Calu3 (cell line): ENCODE measurements around the gene SRL. TPM values are rescaled to one million over a fixed set of nuclear protein-coding genes. Genes with fewer than 3 reads are reported as not detected.

ENCODE experiments used
- BruUV-seq: library from RNA; stranded (reverse); fragments of 400-500 nt; replicated peaks from 2 replicates; lab custom pipeline; 2021; lab: Mats Ljungman, UMichigan
- CTCF ChIA-PET: fragments of 300-600 bp; sonication (Branson Sonifier 250); formaldehyde crosslinking; loops from one replicate; lab custom pipeline; 2022; ENCODE audit warnings: antibody characterized with exemption; lab: Charles Lee
- DNase-seq: peaks from one replicate; pipeline ENCODE4 v3.0.0; 2022
- H3K27ac Mint-ChIP-seq: one replicate; pipeline ENCODE4 v1.8.0; 2022; ENCODE audit warnings: mixed read lengths; ENCODE audit not compliant: unreplicated experiment
- H3K27me3 Mint-ChIP-seq: one replicate; pipeline ENCODE4 v1.8.0; 2022; ENCODE audit warnings: mixed read lengths; ENCODE audit not compliant: unreplicated experiment
- H3K36me3 Mint-ChIP-seq: one replicate; pipeline ENCODE4 v1.8.0; 2022; ENCODE audit warnings: mild to moderate bottlenecking, moderate library complexity, mixed read lengths; ENCODE audit not compliant: insufficient read depth, unreplicated experiment
- H3K4me1 Mint-ChIP-seq: one replicate; pipeline ENCODE4 v1.8.0; 2022; ENCODE audit warnings: mild to moderate bottlenecking, low read depth, mixed read lengths; ENCODE audit not compliant: unreplicated experiment
- H3K4me3 Mint-ChIP-seq: one replicate; pipeline ENCODE4 v1.8.0; 2022; ENCODE audit warnings: mild to moderate bottlenecking, low read depth, moderate library complexity, mixed read lengths; ENCODE audit not compliant: unreplicated experiment
- H3K9me3 Mint-ChIP-seq: one replicate; pipeline ENCODE4 v1.8.0; 2022; ENCODE audit warnings: low read depth, mixed read lengths; ENCODE audit not compliant: unreplicated experiment
- intact Hi-C: fragments of 100-400 bp; cut with micrococcal nuclease; formaldehyde crosslinking; loops from one replicate; pipeline ENCODE4 v1.10.0; 2022; ENCODE audit not compliant: unreplicated experiment
- total RNA-seq: library from RNA; stranded (reverse); gene quantifications from 2 replicates; pipeline ENCODE4 v1.2.3, GENCODE V29; 2022
- TF ChIP-seq, protein P1 (sequence below): fragments of 200-600 bp; IDR thresholded peaks from one replicate; pipeline ENCODE4 v1.8.0; 2022; ENCODE audit warnings: antibody characterized with exemption; ENCODE audit not compliant: unreplicated experiment

Gene SRL
- total RNA-seq, 1 experiment from 2014 or later, result not detected

DNA sequence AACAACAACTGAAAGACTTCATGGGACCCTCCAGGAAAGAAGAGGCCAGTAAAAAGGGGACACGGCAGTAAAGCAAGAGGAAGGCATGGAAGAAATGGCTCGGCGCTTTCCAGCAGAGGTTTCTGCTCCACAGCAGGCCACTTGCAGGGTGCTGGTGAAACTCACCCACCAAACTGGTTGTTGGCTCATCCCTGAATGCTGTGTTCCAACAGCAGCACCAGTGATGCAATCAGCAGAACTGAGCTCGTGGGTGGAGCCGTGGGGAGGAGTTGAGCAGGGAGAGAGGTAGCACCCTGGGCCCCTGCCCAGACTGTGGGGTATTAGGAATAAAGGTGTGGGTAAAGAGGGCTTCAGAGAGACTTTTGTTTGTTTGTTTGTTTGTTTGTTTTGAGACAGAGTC is 62.9 kb downstream of the SRL start:
- CTCF ChIA-PET, result interaction anchor here (0.6 to 0.8 kb wide), 2 partner anchors 196 to 433 kb away, joined by 3 read pairs; no protein-coding TSS in a partner anchor
- intact Hi-C loops, result no loop called here
- peak; percentile 47 for DNase-seq
- H3K27me3 Mint-ChIP-seq, result no peaks in the 10 kb centered on the region
- TF ChIP-seq, protein P1, sequence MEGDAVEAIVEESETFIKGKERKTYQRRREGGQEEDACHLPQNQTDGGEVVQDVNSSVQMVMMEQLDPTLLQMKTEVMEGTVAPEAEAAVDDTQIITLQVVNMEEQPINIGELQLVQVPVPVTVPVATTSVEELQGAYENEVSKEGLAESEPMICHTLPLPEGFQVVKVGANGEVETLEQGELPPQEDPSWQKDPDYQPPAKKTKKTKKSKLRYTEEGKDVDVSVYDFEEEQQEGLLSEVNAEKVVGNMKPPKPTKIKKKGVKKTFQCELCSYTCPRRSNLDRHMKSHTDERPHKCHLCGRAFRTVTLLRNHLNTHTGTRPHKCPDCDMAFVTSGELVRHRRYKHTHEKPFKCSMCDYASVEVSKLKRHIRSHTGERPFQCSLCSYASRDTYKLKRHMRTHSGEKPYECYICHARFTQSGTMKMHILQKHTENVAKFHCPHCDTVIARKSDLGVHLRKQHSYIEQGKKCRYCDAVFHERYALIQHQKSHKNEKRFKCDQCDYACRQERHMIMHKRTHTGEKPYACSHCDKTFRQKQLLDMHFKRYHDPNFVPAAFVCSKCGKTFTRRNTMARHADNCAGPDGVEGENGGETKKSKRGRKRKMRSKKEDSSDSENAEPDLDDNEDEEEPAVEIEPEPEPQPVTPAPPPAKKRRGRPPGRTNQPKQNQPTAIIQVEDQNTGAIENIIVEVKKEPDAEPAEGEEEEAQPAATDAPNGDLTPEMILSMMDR, result no peak
- peaks cover 14% of the 10 kb centered on the region for H3K4me1 Mint-ChIP-seq
- H3K36me3 Mint-ChIP-seq, result peaks cover 11% of the 10 kb centered on the region
- no peak overlapping the region for H3K27ac Mint-ChIP-seq
- no peaks in the 10 kb centered on the region for H3K9me3 Mint-ChIP-seq
- H3K4me3 Mint-ChIP-seq, result no peak overlapping the region
- no TSS peak for BruUV-seq

- Mint-ChIP-seq H3K27ac (no peak overlapping the region), H3K9me3 (no peaks in the 10 kb centered on the region), H3K36me3 (peaks cover 6% of the 10 kb centered on the region), H3K4me3 (no peak overlapping the region), H3K4me1 (peaks cover 14% of the 10 kb centered on the region), H3K27me3 (no peaks in the 10 kb centered on the region)
- CTCF ChIA-PET, result interaction anchor here (0.8 kb wide), 1 partner anchor 195 kb away, joined by 3 read pairs; no protein-coding TSS in a partner anchor
- DNase-seq, result no peak
- BruUV-seq, result no TSS peak
- TF ChIP-seq, protein P1, result no peak
- intact Hi-C loops, result no loop called here
Observed at GRCh38 chr16:4178468-4179010, 63.3 kb downstream of the SRL start.

GRCh38 chr16:4176906-4177417 is 64.9 kb downstream of the SRL start:
- intact Hi-C loops, result no loop called here
- BruUV-seq, result no TSS peak
- H3K9me3 Mint-ChIP-seq, result no peaks in the 10 kb centered on the region
- DNase-seq, result peak; percentile 23
- no peak overlapping the region for H3K27ac Mint-ChIP-seq
- H3K36me3 Mint-ChIP-seq, result no peaks in the 10 kb centered on the region
- no peak overlapping the region for H3K4me3 Mint-ChIP-seq
- TF ChIP-seq, protein P1, result no peak
- H3K27me3 Mint-ChIP-seq, result no peaks in the 10 kb centered on the region
- peaks cover 14% of the 10 kb centered on the region for H3K4me1 Mint-ChIP-seq
- CTCF ChIA-PET, result interaction anchor here (0.5 to 1.1 kb wide), 7 partner anchors 19 to 1338 kb away, joined by 3 to 6 read pairs (median 4); no protein-coding TSS in a partner anchor

DNA sequence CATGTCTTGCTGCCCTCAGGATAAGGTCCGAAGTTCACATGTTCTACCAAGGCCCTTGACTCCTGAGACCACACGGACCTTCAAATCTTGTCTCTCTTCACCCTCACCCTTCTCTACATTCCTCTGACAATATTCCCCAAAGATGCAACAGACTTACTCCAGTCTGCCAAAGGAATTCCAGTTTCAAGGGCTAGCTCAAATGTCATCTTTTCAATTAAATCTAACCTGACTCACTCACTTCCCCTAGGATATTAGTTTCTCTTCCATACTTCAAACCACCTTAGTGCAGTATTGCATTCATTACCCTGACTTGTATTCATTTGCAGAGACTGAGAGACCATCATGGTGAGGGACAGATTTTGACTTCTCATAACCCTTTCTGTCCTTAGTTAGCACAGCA is 66.0 kb downstream of the SRL start:
- H3K9me3 Mint-ChIP-seq, result no peaks in the 10 kb centered on the region
- intact Hi-C loops, result no loop called here
- H3K27ac Mint-ChIP-seq, result no peak overlapping the region
- peaks cover 14% of the 10 kb centered on the region for H3K4me1 Mint-ChIP-seq
- H3K27me3 Mint-ChIP-seq, result no peaks in the 10 kb centered on the region
- no peak for DNase-seq
- CTCF ChIA-PET, result interaction anchor here (0.6 to 0.7 kb wide), 4 partner anchors 42 to 725 kb away, joined by 3 to 4 read pairs (median 4); no protein-coding TSS in a partner anchor
- H3K36me3 Mint-ChIP-seq, result no peaks in the 10 kb centered on the region
- H3K4me3 Mint-ChIP-seq, result no peak overlapping the region
- TF ChIP-seq, protein P1, result no peak
- BruUV-seq, result no TSS peak
